KOPT-K1 (cell line): ENCODE results near the gene MYO7B.

ENCODE experiments used
- H3K27ac ChIP-seq: fragments of 200-600 bp; sonication (generic); 2 replicates; pipeline ENCODE4 v1.5.1; 2016; ENCODE audit warnings: antibody characterized with exemption, mild to moderate bottlenecking, low read depth, low read length; ENCODE audit not compliant: poor library complexity, severe bottlenecking
- H3K36me3 ChIP-seq: fragments of 200-600 bp; sonication (generic); 2 replicates; pipeline ENCODE4 v1.5.1; 2017; ENCODE audit warnings: antibody characterized with exemption, mild to moderate bottlenecking, low read length, moderate library complexity; ENCODE audit not compliant: insufficient read depth
- H3K9me3 ChIP-seq: fragments of 200-600 bp; sonication (generic); 2 replicates; pipeline ENCODE4 v1.5.1; 2017; ENCODE audit warnings: antibody characterized with exemption, low read length, mild to moderate bottlenecking; ENCODE audit not compliant: insufficient read depth, poor library complexity, severe bottlenecking

MYO7B gene

GRCh38 chr2:127591221-127591923, 55.9 kb downstream of the MYO7B start:
- Histone ChIP-seq H3K9me3 (peaks cover 5% of the 10 kb centered on the region), H3K36me3 (peaks cover 9% of the 10 kb centered on the region), H3K27ac (peak overlapping the region; percentile 99)

- peaks cover 9% of the 10 kb centered on the region for H3K36me3 ChIP-seq
- H3K27ac ChIP-seq: peak overlapping the region; percentile 99
- H3K9me3 ChIP-seq: peaks cover 5% of the 10 kb centered on the region
Measured at GRCh38 chr2:127592761-127593227, 57.3 kb downstream of the MYO7B start.

GRCh38 chr2:127593228-127594115, 58.0 kb downstream of the MYO7B start:
- peaks cover 5% of the 10 kb centered on the region for H3K9me3 ChIP-seq
- peaks cover 9% of the 10 kb centered on the region for H3K36me3 ChIP-seq
- H3K27ac ChIP-seq: peak overlapping the region; percentile 99

- Histone ChIP-seq H3K9me3 (peaks cover 5% of the 10 kb centered on the region), H3K36me3 (peaks cover 9% of the 10 kb centered on the region), H3K27ac (peak overlapping the region; percentile 99)
Measured at GRCh38 chr2:127594116-127594591, 58.7 kb downstream of the MYO7B start.

- H3K27ac ChIP-seq: peak overlapping the region; percentile 99
- peaks cover 5% of the 10 kb centered on the region; the same call in 1 of the 2 replicates for H3K36me3 ChIP-seq
- H3K9me3 ChIP-seq: peaks cover 5% of the 10 kb centered on the region
Measured at GRCh38 chr2:127596311-127597045, 61.0 kb downstream of the MYO7B start.

- peak overlapping the region; percentile 99 for H3K27ac ChIP-seq
- peaks cover 12% of the 10 kb centered on the region for H3K36me3 ChIP-seq
Measured at GRCh38 chr2:127597046-127597983, 61.8 kb downstream of the MYO7B start.

GRCh38 chr2:127597984-127598380, 62.5 kb downstream of the MYO7B start:
- H3K27ac ChIP-seq: peak overlapping the region; percentile 99
- peaks cover 19% of the 10 kb centered on the region for H3K36me3 ChIP-seq
- peaks cover 19% of the 10 kb centered on the region for H3K9me3 ChIP-seq

More at GRCh38 chr2:127597046-127597983, 61.8 kb downstream of the MYO7B start:
- H3K9me3 ChIP-seq: peaks cover 13% of the 10 kb centered on the region

GRCh38 chr2:127598711-127599110, 63.2 kb downstream of the MYO7B start:
- Histone ChIP-seq H3K27ac (peak overlapping the region; percentile 99), H3K9me3 (peaks cover 26% of the 10 kb centered on the region), H3K36me3 (peaks cover 25% of the 10 kb centered on the region)

GRCh38 chr2:127599211-127599610, 63.7 kb downstream of the MYO7B start:
- peak overlapping the region; percentile 99 for H3K27ac ChIP-seq
- peaks cover 25% of the 10 kb centered on the region for H3K36me3 ChIP-seq
- H3K9me3 ChIP-seq: peaks cover 26% of the 10 kb centered on the region

- Histone ChIP-seq H3K36me3 (peaks cover 69% of the 10 kb centered on the region), H3K27ac (peak overlapping the region; percentile 99), H3K9me3 (peaks cover 21% of the 10 kb centered on the region)
Measured at GRCh38 chr2:127604986-127605385, 69.5 kb downstream of the MYO7B start.

- Histone ChIP-seq H3K36me3 (peaks cover 77% of the 10 kb centered on the region), H3K27ac (peak overlapping the region; percentile 99), H3K9me3 (peaks cover 21% of the 10 kb centered on the region)
Measured at GRCh38 chr2:127605691-127606263, 70.3 kb downstream of the MYO7B start.

- Histone ChIP-seq H3K9me3 (peaks cover 18% of the 10 kb centered on the region), H3K27ac (peak overlapping the region; percentile 99), H3K36me3 (peaks cover 80% of the 10 kb centered on the region)
Measured at GRCh38 chr2:127606625-127607398, 71.3 kb downstream of the MYO7B start.

GRCh38 chr2:127607399-127607908, 72.0 kb downstream of the MYO7B start:
- Histone ChIP-seq H3K9me3 (peaks cover 16% of the 10 kb centered on the region), H3K36me3 (peaks cover 80% of the 10 kb centered on the region), H3K27ac (peak overlapping the region; percentile 99)
